EL (cell line): ENCODE results near the gene WNT3A.

Experiments
- DNase-seq: peaks from one replicate; pipeline ENCODE4 v3.0.0-alpha.2; 2016

The WNT3A gene

GRCh38 chr1:228072658-228073043, 65.9 kb downstream of the WNT3A start:
- no peak for DNase-seq

GRCh38 chr1:228073061-228073856, 66.5 kb downstream of the WNT3A start:
- no peak for DNase-seq

DNA sequence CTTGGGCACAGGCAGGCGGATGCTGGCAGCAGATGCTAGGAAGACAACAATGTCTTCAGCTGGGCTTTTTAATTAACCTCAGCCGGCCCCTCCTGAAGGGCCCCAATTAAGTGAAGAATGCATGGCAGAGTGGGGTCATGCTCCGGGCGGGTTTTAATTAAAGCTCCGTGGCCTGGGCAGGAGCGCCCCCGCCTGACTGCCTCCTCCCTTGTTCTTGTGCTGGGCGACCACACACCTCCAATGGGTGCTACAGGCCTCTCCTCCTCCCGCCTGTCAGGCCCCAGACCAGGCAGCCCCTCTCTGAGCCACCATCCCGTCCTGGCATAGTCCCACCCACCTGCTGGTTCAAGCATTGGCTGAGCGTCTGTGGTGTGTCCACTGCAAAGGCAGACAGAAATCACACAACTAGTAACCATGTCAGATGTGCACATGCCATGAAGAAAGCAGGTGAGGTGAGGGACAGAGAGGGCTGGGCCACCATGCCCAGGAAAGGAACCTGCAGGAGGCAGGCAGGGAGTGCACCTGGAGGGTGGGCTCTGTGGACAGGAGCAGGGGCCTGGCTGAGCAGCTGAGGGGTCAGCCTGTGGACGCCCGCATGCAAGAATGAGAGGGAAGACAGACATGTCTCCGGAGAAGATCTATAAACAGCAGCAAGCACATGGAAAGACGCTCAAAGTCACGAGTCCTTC, 67.2 kb downstream of the WNT3A start:
- no peak for DNase-seq

- no peak for DNase-seq
Measured at GRCh38 chr1:228074954-228075730, 68.3 kb downstream of the WNT3A start.

- DNase-seq: no peak
Measured at GRCh38 chr1:228075801-228076271, 69.0 kb downstream of the WNT3A start.

GRCh38 chr1:228076796-228077430, 70.1 kb downstream of the WNT3A start:
- no peak for DNase-seq

DNA sequence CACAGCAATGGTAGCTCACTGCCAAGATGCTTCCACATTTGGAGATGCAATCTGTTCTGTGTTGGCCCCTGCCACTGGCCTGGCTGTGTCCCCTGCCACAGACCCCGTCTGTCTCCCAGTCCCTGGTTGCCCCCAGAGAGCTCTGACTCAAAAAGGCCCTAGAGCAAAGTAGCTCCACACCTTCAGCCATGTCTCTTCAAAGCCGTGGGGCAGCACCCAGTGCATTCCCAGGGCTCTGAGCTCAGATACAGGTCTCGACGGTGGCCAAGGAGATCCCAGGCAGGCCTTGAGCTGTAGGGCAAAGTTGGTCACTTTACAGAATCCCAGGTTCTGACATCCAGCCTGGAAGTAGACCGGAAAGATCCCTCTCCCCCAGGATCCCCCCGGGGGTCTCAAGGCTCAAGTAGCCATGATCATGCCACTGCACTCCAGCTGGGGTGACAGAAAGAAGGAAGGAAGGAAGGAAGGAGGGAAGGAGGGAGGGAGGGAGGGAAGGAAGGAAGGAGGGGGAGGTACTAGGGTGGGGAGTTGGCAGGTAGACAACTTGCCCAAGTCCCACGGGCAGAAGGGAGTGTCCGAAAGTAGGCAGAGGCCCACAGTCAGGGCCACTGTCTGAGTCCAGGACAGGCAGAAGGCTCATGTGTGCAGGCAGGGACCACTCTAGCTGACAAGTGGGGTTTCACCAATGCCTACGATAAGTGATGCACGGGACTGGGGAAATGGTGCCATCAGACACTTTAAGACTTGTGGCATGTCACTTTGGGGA, 71.0 kb downstream of the WNT3A start:
- no peak for DNase-seq

GRCh38 chr1:228079013-228079412, 72.2 kb downstream of the WNT3A start:
- DNase-seq: no peak

DNA sequence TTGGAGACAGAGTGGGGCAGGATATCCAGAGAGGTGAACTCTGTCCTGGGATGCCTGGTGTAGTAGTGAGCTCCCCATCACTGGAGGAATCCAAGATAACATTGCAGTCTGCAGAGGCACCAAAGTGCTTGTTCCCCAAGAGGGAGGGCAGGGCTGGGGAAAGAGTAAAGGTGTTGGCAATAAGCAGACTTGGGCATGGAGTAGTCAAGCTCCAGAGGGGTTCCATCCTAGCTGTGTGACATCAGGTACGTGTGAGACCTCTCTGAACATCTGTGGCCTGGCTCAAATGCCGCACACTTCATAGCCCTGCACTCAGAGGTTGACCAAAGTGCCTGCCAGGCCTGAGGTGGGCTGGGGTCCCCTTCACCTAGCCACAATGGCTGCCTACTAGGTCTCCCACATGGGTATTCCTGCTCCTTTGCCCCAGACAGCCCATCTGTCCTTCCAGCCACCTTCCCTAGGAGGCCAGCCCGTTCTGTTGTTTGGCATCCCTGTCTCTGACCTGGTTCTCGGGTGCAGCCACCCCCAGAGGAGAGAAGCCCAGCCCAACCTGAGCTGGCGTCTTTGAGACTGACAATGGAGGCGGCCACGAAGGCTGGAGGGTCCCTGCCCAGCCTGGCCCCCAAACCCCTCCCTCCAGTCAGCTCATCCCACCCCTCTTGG, 72.9 kb downstream of the WNT3A start:
- no peak for DNase-seq

- DNase-seq: no peak
Measured at GRCh38 chr1:228081144-228081543, 74.3 kb downstream of the WNT3A start.

- DNase-seq: no peak
Measured at GRCh38 chr1:228081578-228082213, 74.9 kb downstream of the WNT3A start.

DNA sequence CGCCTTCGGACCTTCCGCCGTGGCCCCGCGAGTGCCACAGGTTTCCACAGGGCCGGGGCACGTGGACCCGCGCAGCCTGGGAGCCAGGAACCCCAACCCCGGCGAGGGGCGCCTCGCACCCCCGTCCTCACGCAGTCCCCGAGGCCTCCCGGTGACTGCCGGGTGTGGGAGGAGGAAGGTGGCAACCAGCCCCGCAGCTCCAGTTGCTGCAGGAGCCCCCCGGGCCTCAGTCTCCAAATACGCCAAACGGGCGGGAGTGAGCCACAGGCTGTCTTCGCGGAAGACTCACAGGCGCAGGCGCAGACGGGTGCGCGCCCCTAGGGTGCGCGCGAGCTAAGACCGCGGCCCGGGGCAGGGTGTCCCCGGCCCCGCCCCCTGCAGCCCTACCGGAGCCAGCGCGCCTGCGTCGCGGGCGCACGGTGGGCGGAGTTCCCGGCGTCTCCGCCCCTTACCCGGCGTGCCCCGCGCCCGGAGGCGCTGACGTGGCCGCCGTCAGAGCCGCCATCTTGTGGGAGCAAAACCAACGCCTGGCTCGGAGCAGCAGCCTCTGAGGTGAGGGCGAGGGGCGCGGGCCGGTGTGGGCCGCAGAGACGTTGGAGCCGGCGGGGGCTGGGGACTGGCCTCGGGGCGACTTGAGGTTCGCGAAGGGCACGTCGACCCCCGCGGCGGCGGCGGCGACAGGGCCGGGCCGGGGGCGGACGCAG, 75.6 kb downstream of the WNT3A start, which contains the start of gene ARF1:
Gene ARF1, plus strand, starts transcription at position 495 of the 704 bp plus-strand sequence. CDS start 14,407 bp downstream, outside the sequence.
- DNase-seq: peak; percentile 89

- DNase-seq: peak; percentile 35
Measured at GRCh38 chr1:228082918-228083870, 76.4 kb downstream of the WNT3A start.

GRCh38 chr1:228083871-228084278, 77.1 kb downstream of the WNT3A start:
- DNase-seq: peak; percentile 36

DNA sequence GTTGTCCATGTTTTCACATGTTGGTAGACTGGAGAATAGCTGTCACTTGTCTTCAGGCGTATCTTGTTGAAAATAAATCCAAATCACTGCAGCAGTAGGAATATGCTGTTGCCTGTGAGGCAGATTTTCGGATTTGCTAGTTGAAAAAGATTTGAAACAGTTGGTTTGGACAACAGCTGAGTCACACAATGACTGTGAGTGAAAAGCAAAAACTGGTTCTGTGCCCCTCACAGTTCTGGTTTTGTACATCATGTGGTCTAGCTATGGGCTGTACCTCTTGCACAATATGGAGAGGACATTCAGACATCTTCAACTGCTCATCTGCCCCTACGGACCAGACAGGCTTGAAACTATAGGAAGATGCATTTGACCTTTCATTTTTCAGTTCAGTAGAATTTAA, 77.5 kb downstream of the WNT3A start:
- peak; percentile 78 for DNase-seq

DNA sequence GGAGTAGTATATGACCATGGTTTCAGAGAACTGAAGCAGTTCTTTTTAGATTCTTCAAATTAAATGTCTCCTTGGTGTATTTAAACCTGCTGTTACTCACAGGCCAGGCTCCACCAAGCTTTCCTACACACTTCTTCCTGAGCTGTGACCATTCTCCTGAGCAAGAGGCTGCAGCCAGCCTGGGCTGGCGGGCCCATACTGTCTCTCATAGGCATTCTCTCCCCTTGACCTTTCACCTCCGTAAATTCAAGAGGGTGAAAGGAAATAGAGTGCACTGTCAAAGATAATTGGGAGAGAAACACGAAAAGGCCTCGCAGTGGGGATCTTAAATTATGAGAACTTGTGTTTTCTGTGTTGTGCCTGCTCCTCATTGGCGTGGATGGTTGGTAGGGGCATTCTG, 78.0 kb downstream of the WNT3A start:
- no peak for DNase-seq

DNA sequence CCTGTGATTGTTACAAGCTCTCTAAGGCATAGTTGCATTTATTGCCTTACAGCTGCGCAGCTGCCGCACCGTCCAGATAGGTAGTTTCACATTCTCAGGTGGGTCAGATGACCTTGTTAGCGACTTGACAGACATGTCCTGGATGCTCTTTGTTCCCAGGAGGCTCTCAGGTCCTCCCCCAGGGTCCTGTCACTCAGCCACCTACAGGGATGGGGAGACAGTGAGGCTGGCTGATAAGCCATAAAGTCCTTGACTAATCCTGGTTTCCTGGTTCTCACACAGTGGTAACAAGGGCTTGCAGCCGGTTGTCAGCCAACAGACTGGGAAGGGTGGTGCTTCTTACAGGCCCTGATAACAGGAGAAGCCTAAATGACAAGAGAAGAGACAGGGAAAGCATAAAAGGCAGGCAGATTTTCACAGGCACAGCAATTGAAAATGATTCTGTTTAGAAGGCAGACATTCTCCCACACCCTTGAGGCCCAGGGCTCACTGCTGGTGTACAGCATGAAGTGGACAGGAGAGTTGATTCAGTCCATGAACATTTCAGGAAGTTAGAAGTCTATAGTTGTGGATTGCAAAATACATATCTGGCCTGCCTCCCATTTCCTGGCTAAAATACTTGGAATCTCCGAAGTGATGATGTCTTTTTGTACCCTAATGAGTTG, 78.6 kb downstream of the WNT3A start:
- peak; percentile 85 for DNase-seq

DNA sequence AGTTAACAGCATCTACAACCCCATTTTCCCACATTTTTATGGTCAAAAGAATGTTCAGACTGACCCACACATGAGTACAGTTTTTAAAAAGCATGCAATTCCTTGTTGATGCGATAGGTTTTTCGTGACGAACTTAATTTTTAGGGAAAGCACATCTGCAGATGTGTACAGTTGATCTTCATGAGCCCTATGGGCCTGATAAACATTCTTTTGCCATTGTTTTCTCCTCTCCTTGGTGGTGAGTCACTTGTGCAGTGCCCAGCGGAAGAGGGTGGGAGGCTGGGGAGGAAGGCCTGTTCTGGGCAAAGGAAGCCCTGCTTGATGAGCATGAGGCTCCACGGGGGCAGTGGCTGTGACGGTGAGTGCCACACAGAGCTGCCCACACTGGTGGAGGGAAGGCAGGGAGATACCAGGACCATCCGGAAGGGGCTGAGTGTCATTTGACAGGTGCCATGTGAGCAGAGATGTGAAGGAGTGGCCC, 81.0 kb downstream of the WNT3A start:
- DNase-seq: peak; percentile 91
